HG03342 (cell line): ENCODE measurements around the gene PRPF38B.
A peak's percentile ranks its signal among the peaks of the same experiment; 100 is the strongest.
"Not testable (repeated sequence)": the region's sequence is repeated elsewhere in the genome, so short reads cannot be mapped to it uniquely, and the experiment has no call there.

Experiments
- ATAC-seq: cut with Tn5 transposase; IDR thresholded peaks from one replicate; pipeline ENCODE4 v1.9.1; 2021; ENCODE audit warnings: mild to moderate bottlenecking, moderate library complexity; ENCODE audit not compliant: unreplicated experiment

Gene PRPF38B, protein sequence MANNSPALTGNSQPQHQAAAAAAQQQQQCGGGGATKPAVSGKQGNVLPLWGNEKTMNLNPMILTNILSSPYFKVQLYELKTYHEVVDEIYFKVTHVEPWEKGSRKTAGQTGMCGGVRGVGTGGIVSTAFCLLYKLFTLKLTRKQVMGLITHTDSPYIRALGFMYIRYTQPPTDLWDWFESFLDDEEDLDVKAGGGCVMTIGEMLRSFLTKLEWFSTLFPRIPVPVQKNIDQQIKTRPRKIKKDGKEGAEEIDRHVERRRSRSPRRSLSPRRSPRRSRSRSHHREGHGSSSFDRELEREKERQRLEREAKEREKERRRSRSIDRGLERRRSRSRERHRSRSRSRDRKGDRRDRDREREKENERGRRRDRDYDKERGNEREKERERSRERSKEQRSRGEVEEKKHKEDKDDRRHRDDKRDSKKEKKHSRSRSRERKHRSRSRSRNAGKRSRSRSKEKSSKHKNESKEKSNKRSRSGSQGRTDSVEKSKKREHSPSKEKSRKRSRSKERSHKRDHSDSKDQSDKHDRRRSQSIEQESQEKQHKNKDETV

DNA sequence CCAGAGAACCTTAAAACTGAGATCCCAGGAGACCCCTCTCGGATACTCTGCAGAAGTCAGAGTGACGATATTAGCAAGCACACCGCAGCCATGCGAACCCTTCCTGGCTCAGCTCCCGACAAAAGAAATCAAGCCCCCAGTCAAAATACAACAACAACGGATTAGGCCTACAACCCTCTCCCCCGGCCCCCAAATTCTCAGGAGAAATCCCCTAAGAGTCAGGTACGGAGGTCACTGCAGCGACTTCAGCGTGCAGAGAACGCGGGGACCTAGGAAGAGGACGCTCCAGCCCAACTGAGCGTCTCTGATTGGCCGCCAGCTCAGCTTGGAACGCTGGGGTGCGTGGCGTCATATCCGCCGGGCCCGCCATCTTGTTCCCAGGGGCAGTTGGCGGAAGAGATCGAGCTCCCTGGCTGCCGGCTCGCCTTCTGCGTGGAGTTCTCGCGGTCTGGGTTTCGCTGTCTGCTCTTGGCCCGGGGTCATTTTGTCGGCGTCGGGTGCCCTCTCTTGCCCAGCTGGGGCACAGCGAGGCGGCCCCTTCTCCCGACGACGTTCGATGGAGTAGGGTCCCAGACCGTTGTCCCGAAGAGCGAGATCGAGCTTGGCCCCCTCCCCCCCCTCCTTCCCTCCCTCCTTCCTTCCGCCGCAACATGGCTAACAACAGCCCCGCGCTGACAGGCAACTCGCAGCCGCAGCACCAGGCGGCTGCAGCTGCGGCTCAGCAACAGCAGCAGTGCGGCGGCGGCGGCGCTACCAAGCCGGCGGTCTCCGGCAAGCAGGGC, at the start of gene PRPF38B:
Gene PRPF38B, plus strand, starts transcription at position 369 of the 782 bp plus-strand sequence. Its CDS starts 282 bp downstream, at position 651.
- ATAC-seq = peak; percentile 92

DNA sequence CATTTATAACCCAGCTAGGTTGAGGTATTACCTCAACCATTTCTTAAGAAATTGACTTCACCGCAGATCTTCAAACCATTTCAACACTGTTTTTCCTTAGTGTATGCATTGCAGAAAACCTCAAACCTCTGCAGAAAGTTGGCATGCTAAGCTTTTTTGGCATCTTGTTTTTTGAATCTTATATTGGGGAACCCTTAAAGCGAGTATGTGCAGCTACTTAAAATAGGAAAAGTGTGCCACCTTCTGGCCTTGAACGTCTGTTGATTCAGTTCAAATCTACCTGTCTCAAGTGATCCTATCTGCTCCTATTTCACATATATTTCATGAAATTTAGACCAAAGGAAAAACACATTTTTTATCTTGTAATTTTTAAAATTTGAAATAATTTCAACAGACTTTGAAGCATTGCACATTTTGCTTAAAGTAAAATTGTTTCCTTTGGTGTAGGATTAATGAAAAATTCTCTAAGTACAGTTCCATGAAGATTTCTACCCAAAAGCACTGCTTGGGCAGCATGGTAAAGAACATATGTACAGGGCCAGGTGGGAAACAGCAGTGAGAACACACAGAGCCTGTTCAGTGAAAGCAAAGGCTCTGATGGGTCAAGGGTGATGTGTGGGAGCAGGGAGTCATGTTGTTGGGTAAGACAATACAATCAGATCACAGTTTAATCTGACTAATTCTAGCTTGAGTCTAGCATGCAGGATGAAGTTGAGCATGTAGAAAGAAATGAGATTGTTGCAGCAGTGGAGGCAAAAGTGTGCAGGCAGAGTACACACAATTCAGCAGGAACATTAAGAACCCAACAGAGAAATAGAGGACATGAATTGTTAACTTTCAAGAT, 48.4 kb upstream of the PRPF38B start:
- ATAC-seq = peak; percentile 59

DNA sequence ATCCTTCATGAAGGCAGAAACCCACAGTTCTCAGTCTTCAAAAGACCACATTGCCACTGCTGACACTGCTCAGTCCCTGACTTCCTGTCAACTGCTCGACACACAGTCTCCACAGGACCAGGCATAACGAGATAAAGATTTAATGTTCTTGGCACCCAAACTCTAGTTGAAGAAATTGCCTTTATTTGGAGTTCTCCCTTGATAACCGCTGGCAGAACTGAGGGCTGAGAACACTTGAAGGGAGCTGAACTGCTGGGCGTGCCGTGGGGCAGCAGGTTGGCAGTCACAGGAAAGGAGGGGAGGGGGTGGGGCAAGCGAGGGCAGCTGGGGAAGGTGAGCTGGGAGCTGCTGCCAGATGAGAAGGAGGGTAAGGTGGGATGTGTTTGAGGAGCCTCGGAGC, 47.1 kb upstream of the PRPF38B start:
- no peak for ATAC-seq

DNA sequence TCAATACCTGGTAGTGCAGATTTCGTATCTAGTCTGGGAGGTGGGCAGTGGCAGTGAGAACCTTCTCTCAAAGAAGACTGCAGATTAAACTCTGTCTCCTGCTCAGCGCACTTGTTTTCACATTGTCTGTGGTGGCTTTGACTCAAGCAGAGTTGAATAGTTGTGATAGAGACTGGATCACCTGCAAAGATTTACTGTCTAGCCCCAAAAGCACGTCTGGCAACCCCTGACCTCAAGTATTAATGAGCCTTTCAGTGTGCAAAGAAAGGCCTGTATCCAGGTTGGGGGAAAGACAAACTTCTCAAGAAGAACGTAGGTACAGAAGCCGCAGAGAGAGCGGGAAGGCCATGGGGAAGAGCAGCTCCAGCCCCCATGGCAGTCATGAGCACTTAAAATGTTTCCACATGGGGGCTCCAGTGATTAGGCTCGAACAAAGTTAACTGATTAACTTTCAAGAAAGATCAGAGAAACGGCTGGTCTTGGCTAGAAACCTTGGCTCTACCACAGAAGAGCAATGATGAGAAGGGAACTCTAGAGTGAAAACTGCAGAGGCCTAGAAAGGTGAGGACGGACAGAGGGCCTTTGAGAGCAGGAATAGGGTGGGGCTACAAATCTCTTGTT, 46.4 kb upstream of the PRPF38B start:
- no peak for ATAC-seq

DNA sequence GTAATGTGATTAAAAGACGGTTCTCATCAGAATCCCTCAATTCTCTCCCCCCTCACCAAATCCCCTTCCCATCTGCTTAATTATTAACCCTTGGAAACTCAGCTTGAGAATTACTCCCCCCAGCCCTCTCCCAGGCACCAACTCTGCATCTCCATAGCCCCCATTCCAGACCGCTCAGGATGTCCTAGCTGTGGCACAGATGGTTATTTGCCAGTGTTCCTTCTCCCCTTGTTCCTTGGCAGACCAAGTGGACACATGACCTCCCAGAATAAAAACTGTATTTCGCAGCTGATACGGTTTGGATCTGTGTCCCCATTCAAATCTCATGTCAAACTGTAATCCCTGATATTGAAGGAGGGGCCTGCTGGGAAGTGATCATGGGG, 45.9 kb upstream of the PRPF38B start:
- no peak for ATAC-seq

DNA sequence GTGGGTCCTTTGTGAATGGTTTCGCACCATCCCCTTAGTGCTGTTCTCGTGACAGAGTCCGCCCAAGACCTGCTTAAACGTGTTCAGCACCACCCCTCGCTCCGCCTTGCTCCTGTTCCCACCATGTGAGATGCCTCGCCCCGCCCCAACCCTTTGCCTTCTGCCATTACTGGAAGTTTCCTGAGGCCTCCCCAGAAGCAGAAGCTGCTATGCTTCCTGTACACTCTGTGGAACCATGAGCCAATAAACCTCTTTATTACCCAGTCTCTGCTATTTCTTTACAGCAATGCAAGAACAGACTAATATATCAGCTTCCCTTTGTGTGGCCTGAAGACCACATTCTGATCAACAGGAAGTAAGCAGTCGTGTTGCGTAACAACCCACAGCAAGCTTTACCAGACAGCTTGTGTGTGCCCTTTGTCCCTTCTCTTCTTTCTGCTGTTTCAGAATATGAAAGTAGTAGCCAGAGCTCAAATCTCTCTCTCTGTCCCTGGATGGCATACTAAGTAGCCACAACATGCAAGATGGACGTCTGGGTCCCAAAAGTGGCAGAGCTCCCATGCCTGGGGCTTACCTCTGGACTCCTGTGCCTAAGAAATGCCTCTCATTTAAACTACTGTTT, 45.4 kb upstream of the PRPF38B start:
- peak; percentile 65 for ATAC-seq

DNA sequence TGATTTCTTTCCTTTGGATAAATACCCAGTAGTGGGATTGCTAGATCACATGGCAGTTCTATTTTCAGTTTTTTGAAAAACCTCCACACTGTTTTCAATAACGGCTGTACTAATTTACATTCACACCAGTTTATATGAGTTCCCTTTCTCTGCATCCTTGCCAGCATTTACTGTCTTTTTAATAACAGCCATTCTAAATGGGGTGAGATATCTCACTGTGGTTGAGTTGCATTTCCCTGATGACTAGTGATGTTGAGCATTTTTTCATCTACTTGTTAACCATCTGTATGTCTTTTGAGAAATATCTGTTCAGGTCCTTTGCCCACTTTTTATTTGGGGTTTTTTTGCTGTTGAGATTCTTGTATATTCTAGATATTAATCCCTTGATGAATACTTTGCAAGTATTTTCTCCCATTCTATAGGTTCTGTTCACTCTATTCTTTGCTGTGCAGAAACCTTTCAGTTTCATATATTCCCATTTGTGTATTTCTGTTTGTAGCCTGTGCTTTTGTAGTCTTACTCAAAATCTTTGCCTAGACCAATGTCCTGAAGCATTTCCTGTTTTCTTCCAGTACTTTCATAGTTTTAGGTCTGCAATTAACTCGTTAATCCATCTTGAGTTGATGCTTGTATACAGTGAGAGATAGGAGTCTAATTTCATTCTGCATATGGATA, 38.5 kb upstream of the PRPF38B start:
- ATAC-seq = no peak

DNA sequence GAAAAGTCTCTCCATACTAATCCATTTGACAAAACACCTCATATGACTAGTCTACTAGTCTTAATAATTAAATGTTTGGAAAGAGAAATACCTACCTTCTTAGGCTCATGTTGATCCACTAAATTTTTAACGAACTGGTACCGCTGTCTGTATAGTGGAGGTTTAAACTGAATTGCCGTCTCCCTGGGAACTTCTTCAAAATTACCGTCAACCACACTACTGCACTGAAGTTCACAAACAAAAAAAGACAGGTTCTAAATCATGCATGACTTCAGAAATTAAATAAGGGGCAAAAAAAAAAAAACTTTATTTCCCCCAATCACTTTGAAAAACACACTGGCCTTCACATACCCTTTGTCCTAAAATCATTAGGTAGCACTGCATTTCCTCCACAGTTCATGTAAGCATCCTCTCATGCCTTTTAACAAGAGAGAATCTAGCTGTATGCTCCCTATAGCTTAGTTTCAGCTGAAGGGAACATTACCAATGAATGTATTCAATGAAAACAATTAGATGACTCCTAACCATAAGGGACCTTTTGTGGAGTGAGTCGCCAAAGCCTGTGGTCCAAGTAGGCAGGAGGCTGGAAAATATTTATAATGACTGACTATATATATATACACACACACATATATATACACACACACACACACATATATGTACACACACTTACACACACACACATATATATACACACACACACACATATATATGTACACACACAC, 34.6 kb upstream of the PRPF38B start:
- ATAC-seq = no peak

DNA sequence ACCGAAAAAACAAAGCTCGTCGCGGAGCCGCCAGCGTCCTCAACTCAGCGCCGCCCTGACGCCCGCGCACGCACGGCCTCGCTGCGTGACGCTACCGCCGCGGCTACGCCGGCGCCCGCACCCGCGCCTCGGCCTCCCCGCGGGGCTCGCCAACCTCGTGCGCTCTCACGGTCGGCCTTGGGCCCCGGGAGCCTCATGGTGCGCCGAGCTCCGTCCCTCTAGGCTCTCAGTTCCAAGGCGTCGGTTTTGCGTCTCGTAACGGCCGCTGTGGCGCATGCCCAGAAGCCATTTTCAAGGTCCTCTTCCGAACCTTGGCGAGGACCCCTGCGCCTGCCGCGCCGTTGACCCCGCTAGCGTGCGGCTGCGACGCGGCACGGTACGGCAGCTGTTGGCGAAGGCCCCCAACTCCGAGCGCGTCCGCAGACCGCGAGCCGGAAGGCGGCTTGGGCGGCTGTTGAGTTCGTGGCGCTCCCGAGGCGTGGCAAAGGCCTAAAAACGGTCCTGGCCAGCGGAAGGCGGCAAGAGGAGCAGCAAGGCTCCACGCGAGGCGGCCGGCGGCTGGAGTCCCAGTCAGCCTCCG, 31.0 kb upstream of the PRPF38B start, which contains the start of gene HENMT1:
Gene HENMT1, minus strand, starts transcription at position 64 of the 580 bp plus-strand sequence. CDS start 1,209 bp downstream, outside the sequence.
- peak; percentile 84 for ATAC-seq

DNA sequence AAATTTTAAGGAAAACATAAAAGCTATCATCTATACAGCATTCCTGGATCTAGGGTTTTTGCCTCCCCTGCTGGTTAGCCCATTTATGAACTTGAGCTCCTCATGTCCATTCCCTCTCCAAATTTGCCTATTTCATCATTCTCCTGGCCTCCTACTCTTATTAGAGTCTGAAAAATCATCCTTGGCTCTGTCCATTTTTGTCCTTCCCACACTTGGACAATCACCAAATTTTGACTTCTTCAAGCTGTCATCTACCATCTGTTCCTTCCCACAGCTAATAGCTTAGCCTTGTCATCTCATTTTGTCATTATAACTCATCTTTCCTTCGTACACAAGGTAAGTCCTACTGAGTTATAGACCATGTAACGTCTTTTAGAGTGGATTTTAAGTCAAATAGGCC, 29.0 kb upstream of the PRPF38B start:
- no peak for ATAC-seq

DNA sequence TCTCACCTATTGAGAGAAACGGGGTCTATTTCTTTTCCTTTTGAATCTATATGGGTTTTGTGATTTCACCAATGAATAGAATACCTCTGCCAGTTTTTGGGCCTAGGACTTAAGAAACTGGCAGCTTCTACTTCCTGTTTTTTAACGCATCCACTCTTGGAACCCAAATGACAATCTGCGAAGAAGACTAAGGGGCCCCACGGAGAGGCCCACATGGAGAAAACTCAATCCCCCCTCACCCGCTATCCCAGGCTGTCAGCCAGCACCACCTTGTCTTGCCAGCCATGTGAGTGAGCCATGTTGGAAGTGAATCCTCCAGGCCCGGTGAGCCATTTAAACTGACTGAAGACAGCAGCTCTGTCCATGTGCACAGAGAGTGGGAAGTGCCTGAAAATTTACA, 27.6 kb upstream of the PRPF38B start:
- no peak for ATAC-seq

DNA sequence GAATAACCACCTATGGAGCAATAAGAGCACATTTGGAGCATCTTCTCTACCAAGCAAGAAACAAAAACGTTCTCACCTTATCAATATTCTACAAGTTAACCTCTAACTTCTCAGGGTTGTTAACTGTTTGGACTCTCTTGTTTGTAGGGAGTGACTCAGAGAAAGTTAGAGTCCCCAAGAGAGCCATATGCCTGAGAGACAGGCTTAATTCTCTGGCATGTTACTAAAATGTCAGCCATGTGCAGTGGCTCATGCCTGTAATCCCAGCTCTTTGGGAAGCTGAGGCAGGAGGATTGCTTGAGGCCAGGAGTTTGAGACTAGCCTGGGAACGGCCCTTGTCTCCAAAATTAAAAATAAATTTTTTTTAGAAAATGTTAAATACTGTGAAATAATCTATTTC, 27.0 kb upstream of the PRPF38B start:
- ATAC-seq = no peak

DNA sequence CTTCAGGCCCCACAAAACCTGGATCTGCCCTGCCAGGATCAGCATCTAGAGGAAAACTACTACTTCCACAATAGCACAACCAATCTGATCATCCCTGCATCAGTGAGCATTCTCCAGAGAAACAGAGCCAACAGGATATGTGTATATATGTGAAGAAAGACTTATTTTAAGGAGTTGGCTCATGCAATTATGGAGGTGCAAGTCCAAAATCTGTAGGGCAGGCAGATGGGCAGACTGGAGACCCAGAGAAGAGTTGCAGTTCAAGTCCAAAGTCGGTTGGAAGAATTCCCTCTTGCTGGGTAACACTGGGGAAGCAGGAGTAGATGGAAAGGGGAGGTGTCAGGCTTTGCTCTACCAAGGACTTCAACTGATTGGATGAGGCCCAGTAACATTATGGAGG, 26.3 kb upstream of the PRPF38B start:
- ATAC-seq = no peak

DNA sequence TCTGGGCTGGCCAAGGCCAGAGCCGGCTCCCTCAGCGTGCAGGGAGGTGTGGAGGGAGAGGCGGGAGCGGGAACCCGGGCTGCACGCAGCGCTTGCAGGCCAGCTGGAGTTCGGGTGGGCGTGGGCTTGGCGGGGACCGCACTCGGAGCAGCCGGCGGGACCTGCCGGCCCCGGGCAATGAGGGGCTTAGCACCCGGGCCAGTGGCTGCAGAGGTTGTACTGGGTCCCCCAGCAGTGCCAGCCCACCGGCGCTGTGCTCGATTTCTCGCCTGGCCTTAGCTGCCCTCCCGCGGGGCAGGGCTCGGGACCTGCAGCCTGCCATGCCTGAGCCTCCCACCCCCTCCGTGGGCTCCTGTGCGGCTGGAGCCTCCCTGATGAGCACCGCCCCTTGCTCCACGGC, 24.7 kb upstream of the PRPF38B start:
- ATAC-seq = not testable (repeated sequence)

DNA sequence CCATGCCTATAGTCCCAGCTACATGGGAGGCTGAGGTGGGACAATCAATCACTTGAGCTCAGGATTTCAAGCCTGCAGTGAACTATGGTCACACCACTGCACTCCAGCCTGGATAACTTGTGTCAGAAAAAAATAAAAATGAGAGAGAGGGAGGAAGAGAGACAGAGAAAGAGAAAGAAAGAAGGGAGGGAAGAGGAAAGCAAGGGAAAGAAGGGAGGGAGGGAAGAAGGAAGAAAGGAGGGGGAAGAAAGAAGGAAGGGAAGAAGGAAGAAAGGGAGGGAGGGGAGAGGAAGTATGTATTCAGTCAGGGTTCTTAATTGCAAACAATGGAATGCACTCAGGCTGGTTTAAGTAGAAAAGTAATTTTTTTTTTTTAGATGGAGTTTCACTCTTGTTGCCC, 23.3 kb upstream of the PRPF38B start:
- no peak for ATAC-seq

DNA sequence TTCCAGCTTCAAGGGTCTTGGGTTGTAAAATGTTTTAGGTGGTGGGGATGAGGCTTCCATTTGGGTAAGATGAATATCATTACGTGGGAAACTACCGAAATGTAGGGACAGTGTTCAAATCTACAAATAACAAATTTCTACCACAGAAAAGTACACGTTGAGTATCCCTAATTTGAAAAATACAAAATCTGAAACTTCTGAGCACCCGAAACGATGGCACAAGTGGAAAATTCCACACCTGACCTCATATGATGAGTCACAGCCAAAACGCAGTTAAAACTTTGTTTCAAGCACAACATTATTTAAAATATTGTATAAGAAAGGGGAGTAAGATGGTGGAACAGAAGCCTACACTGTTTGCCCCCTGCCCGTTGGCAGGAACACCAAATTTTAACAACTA, 22.4 kb upstream of the PRPF38B start:
- ATAC-seq = no peak

DNA sequence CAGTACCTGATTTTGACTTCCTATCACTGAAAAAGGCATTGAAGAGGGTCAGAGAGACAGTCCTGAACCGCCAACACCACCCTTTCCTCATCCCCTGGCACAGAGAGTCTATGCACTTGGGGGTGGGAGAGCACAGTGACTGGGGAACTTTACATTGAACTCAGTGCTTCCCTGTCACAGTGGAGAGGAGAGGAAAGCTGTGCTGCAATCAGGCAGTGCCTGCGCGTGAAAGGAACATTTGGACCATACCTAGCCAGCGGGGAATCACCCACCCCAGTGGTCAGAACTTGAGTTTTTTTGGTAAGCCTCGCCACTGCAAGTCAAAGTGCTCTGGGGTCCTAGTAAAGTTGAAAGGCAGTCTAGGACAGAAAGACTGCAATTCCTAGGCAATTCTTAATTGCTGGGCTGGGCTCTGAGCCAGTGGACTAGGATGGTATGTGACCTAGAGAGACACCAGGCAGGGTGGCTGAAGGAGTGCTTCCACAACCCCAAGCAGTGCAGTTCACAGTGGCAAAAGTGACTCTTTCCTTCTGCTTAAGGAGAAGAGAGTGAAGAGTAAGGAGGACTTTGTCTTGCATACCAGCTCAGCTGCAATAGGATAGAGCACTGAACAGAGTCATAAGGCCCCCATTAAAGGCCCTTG, 21.9 kb upstream of the PRPF38B start:
- ATAC-seq = no peak

DNA sequence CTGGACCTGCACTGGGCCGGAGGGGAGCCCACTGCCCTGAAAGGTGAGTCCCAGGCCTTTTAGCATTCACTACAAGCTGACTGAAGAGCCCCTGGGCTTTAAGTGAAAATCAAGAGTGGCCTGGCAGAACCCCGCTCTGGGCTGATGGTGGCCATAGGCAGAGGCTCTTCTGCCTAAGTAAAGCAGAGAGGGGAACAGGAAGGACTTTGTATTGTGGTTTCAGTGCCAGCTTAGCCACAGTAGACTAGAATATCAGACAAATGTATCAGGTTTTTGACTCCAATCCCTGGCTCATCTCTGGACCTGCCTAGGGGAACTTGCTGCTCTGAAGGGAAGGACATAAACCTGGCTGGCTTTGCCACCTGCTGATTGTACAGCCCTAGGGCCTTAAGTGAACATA, 21.0 kb upstream of the PRPF38B start:
- ATAC-seq = no peak
